BE2C (cell line): ENCODE results near the gene MRPL37. TPM values are rescaled to one million over a fixed set of nuclear protein-coding genes. Genes with fewer than 3 reads are reported as not detected.

Source experiments
- DNase-seq: peaks from one replicate; pipeline ENCODE4 v3.0.0-alpha.2; 2020
- H3K27me3 ChIP-seq: fragments of 250-450 bp; sonication (Bioruptor Pico); 2 replicates; pipeline ENCODE4 v1.5.1; 2020; ENCODE audit warnings: mild to moderate bottlenecking
- H3K36me3 ChIP-seq: fragments of 250-450 bp; sonication (Bioruptor Pico); 2 replicates; pipeline ENCODE4 v1.5.1; 2020; ENCODE audit warnings: mild to moderate bottlenecking
- H3K4me1 ChIP-seq: fragments of 250-450 bp; sonication (Bioruptor Pico); 2 replicates; pipeline ENCODE4 v1.5.1; 2020
- H3K4me3 ChIP-seq: 2 replicates; pipeline ENCODE4 v1.5.1; 2011; ENCODE audit warnings: low read depth, low read length
- H3K9me3 ChIP-seq: fragments of 250-450 bp; sonication (Bioruptor Pico); 2 replicates; pipeline ENCODE4 v1.5.1; 2020
- polyA plus RNA-seq: library from polyadenylated mRNA; unstranded; fragments of >200 nt; gene quantifications from one replicate; pipeline ENCODE4 v1.2.1, GENCODE V29; 2012; ENCODE audit warnings: low read depth, missing spikeins; ENCODE audit not compliant: insufficient read length, insufficient read depth
- TF ChIP-seq, protein P1 (sequence below): IDR thresholded peaks from 2 replicates; pipeline ENCODE4 v1.5.1; 2012; ENCODE audit warnings: mild to moderate bottlenecking, low read depth, low read length

Gene MRPL37
- 97.8 TPM for polyA plus RNA-seq

DNA sequence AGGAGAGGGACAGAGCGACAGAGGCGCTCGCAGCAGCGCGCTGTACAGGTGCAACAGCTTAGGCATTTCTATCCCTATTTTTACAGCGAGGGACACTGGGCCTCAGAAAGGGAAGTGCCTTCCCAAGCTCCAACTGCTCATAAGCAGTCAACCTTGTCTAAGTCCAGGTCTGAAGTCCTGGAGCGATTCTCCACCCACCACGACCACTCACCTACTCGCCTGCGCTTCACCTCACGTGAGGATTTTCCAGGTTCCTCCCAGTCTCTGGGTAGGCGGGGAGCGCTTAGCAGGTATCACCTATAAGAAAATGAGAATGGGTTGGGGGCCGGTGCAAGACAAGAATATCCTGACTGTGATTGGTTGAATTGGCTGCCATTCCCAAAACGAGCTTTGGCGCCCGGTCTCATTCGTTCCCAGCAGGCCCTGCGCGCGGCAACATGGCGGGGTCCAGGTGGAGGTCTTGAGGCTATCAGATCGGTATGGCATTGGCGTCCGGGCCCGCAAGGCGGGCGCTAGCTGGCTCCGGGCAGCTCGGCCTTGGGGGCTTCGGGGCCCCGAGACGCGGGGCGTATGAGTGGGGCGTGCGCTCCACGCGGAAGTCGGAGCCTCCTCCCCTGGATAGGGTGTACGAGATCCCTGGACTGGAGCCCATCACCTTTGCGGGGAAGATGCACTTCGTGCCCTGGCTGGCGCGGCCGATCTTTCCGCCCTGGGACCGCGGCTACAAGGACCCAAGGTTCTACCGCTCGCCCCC, at the start of gene MRPL37, which contains the start of gene CYB5RL:
Gene MRPL37 (plus strand): TSS at position 403 of the 754 bp plus-strand sequence. CDS start 77 bp downstream, at position 480.
Gene CYB5RL (minus strand): TSS at position 266 of the 754 bp plus-strand sequence. CDS start 4,414 bp downstream, outside the sequence.
- peaks cover 5% of the 10 kb centered on the region; the same call in 1 of the 2 replicates for H3K36me3 ChIP-seq
- H3K27me3 ChIP-seq = no peaks in the 10 kb centered on the region
- TF ChIP-seq, protein P1, sequence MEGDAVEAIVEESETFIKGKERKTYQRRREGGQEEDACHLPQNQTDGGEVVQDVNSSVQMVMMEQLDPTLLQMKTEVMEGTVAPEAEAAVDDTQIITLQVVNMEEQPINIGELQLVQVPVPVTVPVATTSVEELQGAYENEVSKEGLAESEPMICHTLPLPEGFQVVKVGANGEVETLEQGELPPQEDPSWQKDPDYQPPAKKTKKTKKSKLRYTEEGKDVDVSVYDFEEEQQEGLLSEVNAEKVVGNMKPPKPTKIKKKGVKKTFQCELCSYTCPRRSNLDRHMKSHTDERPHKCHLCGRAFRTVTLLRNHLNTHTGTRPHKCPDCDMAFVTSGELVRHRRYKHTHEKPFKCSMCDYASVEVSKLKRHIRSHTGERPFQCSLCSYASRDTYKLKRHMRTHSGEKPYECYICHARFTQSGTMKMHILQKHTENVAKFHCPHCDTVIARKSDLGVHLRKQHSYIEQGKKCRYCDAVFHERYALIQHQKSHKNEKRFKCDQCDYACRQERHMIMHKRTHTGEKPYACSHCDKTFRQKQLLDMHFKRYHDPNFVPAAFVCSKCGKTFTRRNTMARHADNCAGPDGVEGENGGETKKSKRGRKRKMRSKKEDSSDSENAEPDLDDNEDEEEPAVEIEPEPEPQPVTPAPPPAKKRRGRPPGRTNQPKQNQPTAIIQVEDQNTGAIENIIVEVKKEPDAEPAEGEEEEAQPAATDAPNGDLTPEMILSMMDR = no peak
- DNase-seq = peak; percentile 89
- peak within 1 kb of the TSS; percentile 82 for H3K4me3 ChIP-seq
- no peaks in the 10 kb centered on the region for H3K4me1 ChIP-seq
- no peaks in the 10 kb centered on the region for H3K9me3 ChIP-seq

DNA sequence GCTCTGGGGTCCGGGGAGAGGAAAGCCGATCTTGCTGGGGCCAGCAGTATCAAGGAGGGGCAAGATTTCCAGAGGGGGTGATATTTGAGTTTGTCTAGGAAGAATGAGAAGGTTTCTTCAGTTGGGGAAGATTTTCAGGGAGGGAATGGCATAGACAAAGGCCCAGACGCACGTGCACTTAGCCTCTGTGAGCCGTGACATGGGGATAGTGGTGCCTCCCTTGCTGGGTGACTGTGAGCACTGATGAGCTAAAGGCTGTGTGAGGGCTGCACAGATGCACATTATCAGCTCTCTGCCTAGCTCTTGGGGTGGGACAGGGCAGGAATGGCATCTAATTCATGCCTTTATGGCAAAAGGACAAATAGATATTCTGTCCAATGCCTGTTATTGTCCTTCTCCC, 49.0 kb upstream of the MRPL37 start:
- H3K4me3 ChIP-seq = no peak overlapping the region
- no peaks in the 10 kb centered on the region for H3K36me3 ChIP-seq
- DNase-seq = no peak
- no peaks in the 10 kb centered on the region for H3K27me3 ChIP-seq
- H3K9me3 ChIP-seq = no peaks in the 10 kb centered on the region
- TF ChIP-seq, protein P1 = no peak
- 0 out of 2 replicates have a peak, but pooled peaks cover 3% of the 10 kb centered on the region for H3K4me1 ChIP-seq

DNA sequence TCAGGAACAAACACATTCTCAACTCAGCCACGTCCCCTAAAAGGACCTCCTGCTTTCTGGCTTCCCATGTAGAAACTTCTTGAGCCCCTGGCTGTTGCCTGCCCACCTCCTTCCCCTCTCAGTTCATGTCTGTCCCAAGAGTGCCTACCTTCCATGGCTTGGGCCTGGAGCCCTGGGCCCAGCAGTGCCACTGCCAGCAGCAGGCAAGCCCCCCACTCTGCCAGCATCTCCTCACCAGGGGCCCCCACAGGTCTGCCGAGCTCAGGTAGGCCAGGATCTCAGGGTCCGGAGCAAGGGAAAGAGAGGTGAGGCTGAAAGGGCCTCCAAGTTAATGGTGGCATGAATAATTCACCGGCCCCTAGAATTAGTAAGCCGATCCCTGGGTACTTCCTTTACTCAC, 47.3 kb upstream of the MRPL37 start, which contains the start of gene CDCP2:
Gene CDCP2 (minus strand): TSS at position 305 of the 400 bp plus-strand sequence. CDS start 78 bp downstream, at position 227.
- Histone ChIP-seq H3K36me3 (no peaks in the 10 kb centered on the region), H3K27me3 (no peaks in the 10 kb centered on the region), H3K4me1 (0 out of 2 replicates have a peak, but pooled peaks cover 3% of the 10 kb centered on the region), H3K9me3 (no peaks in the 10 kb centered on the region), H3K4me3 (no peak within 1 kb of the TSS)
- TF ChIP-seq, protein P1 = no peak
- DNase-seq = no peak

DNA sequence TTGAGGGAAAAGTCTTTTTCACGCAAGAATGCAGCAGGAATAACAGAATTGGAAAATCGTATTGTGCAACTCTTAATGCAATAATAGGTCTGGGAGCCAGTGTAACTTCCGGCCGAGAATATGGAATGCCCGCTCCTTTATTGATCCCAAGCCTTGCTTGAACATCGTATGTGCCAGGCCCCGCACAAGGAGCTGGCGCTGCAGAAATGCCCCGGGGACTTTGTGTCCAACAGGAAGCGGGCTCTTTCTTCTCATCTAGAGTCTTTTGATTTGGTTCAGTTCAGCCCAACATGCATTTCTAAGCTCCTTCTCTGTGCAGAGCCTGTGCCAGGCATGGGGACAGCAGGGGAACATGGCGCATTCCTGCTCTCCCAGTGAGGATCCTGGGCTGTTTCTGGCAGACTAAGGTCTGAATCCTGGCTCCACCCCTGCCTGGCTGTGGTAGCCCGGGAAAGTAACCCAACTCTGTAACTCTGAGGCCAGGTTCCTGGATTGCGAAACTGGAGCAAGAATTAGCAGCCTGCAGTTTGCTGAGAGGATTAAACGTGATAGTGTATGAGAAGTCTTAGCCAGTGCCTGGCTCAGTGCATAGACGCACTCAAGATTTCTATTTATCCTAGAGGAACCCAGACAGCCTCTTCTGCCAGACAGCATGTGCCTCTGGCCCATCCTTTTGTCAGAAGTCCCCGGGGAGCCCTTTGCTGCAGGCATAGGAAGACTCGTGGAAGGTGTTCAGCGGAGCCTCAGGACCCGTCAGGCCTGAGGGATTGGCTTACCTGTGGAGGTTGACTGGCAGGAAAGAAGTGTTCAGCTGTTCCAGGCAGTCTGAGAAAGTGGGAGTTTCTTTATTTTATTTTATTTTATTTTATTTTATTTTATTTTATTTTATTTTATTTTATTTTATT, 46.2 kb upstream of the MRPL37 start:
- TF ChIP-seq, protein P1 = no peak
- peak; percentile 26 for DNase-seq

DNA sequence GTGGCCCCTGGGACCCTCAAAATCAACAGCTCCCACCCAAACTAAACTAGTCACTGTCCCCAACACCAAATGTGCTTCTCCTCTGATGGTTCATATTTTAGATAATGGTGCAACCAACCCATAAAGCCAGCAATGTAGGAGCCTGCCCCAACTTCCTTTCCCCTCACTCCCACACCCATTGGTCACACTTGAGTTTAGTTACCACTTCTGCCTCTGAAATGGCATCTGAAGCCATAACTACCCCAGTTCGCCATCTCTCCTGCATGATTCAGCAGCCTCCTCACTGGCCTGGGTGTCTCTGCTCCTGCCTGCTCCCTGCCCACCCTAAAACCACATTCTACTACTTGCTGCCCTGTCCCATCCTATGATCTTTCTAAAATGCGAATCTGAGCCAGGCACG, 43.8 kb upstream of the MRPL37 start:
- Histone ChIP-seq H3K4me3 (no peak overlapping the region), H3K9me3 (no peaks in the 10 kb centered on the region), H3K4me1 (0 out of 2 replicates have a peak, but pooled peaks cover 3% of the 10 kb centered on the region), H3K27me3 (no peaks in the 10 kb centered on the region), H3K36me3 (no peaks in the 10 kb centered on the region)
- no peak for DNase-seq
- TF ChIP-seq, protein P1 = no peak

More for the DNA sequence above, 46.2 kb upstream of the MRPL37 start:
- H3K36me3 ChIP-seq = no peaks in the 10 kb centered on the region
- no peak overlapping the region for H3K4me3 ChIP-seq
- no peaks in the 10 kb centered on the region for H3K9me3 ChIP-seq
- H3K4me1 ChIP-seq = 0 out of 2 replicates have a peak, but pooled peaks cover 3% of the 10 kb centered on the region
- H3K27me3 ChIP-seq = no peaks in the 10 kb centered on the region
